Measurements from ENCODE around the gene BRK1.
"Not testable (repeated sequence)": the region's sequence is repeated elsewhere in the genome, so short reads cannot be mapped to it uniquely, and the experiment has no call there.

Gene BRK1

GRCh38 chr3:10170915-10171478 is 55.5 kb downstream of the BRK1 start:
- no peak for TF ChIP-seq CTCF (IDR thresholded peaks at IDR 0.05; ENCODE audit: low read depth, low read length)
- H3K4me3 ChIP-seq (ENCODE audit: low read depth, low read length), result no peak overlapping the region
- H3K9me3 ChIP-seq, result no peaks in the 10 kb centered on the region
- no peak for DNase-seq
- H3K4me1 ChIP-seq, result no peaks in the 10 kb centered on the region
- H3K36me3 ChIP-seq, result no peaks in the 10 kb centered on the region
- no peaks in the 10 kb centered on the region for H3K27me3 ChIP-seq

- no peak for TF ChIP-seq CTCF (IDR thresholded peaks at IDR 0.05; ENCODE audit: low read depth, low read length)
- Histone ChIP-seq H3K27me3 (no peaks in the 10 kb centered on the region), H3K9me3 (no peaks in the 10 kb centered on the region), H3K4me1 (no peaks in the 10 kb centered on the region), H3K4me3 (ENCODE audit: low read depth, low read length) (no peak overlapping the region), H3K36me3 (no peaks in the 10 kb centered on the region)
- DNase-seq, result no peak
These were observed 57.8 kb downstream of the BRK1 start for GRCh38 chr3:10173095-10173925.

- no peaks in the 10 kb centered on the region for H3K36me3 ChIP-seq
- no peak for DNase-seq
- H3K4me3 ChIP-seq (ENCODE audit: low read depth, low read length), result no peak overlapping the region
- H3K27me3 ChIP-seq, result no peaks in the 10 kb centered on the region
- no peaks in the 10 kb centered on the region for H3K4me1 ChIP-seq
- no peaks in the 10 kb centered on the region for H3K9me3 ChIP-seq
- no peak for TF ChIP-seq CTCF (IDR thresholded peaks at IDR 0.05; ENCODE audit: low read depth, low read length)
These were observed 58.5 kb downstream of the BRK1 start for GRCh38 chr3:10173926-10174435.

GRCh38 chr3:10175334-10175733 is 59.9 kb downstream of the BRK1 start:
- not testable (repeated sequence) for H3K27me3 ChIP-seq; DNase-seq; H3K4me1 ChIP-seq; H3K9me3 ChIP-seq; H3K4me3 ChIP-seq (ENCODE audit: low read depth, low read length); H3K36me3 ChIP-seq

- not testable (repeated sequence) for H3K4me3 ChIP-seq (ENCODE audit: low read depth, low read length); H3K4me1 ChIP-seq; H3K36me3 ChIP-seq; H3K9me3 ChIP-seq; H3K27me3 ChIP-seq; DNase-seq
These were observed 60.7 kb downstream of the BRK1 start for GRCh38 chr3:10176150-10176549.

Measured in BE2C (cell line).